Endothelial cell (in vitro differentiated cells): ENCODE data around the gene C15orf40. TPM values are rescaled to one million over a fixed set of nuclear protein-coding genes. Genes with fewer than 3 reads are reported as not detected.

Experiments used
- DNase-seq: peaks from one replicate; pipeline ENCODE4 v3.0.0; 2021; ENCODE audit warnings: low spot score
- H3K27ac Mint-ChIP-seq: one replicate; pipeline ENCODE4 v1.8.0; 2021; ENCODE audit warnings: mixed read lengths, inconsistent platforms; ENCODE audit not compliant: unreplicated experiment
- H3K27me3 Mint-ChIP-seq: one replicate; pipeline ENCODE4 v1.8.0; 2021; ENCODE audit warnings: mild to moderate bottlenecking, moderate library complexity, mixed read lengths, inconsistent platforms; ENCODE audit not compliant: unreplicated experiment
- H3K36me3 Mint-ChIP-seq: one replicate; pipeline ENCODE4 v1.8.0; 2021; ENCODE audit warnings: mild to moderate bottlenecking, low read depth, mixed read lengths, inconsistent platforms; ENCODE audit not compliant: unreplicated experiment
- H3K4me1 Mint-ChIP-seq: one replicate; pipeline ENCODE4 v1.8.0; 2021; ENCODE audit warnings: mild to moderate bottlenecking, mixed read lengths, inconsistent platforms; ENCODE audit not compliant: unreplicated experiment
- H3K4me3 Mint-ChIP-seq: one replicate; pipeline ENCODE4 v1.8.0; 2021; ENCODE audit warnings: mild to moderate bottlenecking, mixed read lengths, inconsistent platforms; ENCODE audit not compliant: unreplicated experiment
- H3K9me3 Mint-ChIP-seq: one replicate; pipeline ENCODE4 v1.8.0; 2021; ENCODE audit warnings: mixed read lengths, inconsistent platforms; ENCODE audit not compliant: unreplicated experiment
- long read RNA-seq: library from polyadenylated mRNA; unstranded; transcript quantifications from one replicate; pipeline ENCODE4 v2.0.0, GENCODE V29; 2020; ENCODE audit not compliant: unreplicated experiment
- total RNA-seq: library from RNA; stranded (reverse); fragmentation: NEBNext Ultra II Directional; extraction: Animal tissue kit (Norgen Biotek cat#: 25700); gene quantifications from one replicate; pipeline ENCODE4 v1.2.1, GENCODE V29; 2021; ENCODE audit not compliant: unreplicated experiment
- TF ChIP-seq, protein P1 (sequence below): fragments of 200-600 bp; sonication (generic); IDR thresholded peaks from one replicate; pipeline ENCODE4 v1.5.0; 2021; ENCODE audit warnings: antibody characterized with exemption; ENCODE audit not compliant: unreplicated experiment

C15orf40 gene
- total RNA-seq: 17.4 TPM
- long read RNA-seq, full-length matches to known transcripts: 6 of 8 reads
- long read RNA-seq, partial matches to known transcripts: 0 of 8 reads
- long read RNA-seq, other reads (novel, unspliced or antisense): 2 of 8 reads

DNA sequence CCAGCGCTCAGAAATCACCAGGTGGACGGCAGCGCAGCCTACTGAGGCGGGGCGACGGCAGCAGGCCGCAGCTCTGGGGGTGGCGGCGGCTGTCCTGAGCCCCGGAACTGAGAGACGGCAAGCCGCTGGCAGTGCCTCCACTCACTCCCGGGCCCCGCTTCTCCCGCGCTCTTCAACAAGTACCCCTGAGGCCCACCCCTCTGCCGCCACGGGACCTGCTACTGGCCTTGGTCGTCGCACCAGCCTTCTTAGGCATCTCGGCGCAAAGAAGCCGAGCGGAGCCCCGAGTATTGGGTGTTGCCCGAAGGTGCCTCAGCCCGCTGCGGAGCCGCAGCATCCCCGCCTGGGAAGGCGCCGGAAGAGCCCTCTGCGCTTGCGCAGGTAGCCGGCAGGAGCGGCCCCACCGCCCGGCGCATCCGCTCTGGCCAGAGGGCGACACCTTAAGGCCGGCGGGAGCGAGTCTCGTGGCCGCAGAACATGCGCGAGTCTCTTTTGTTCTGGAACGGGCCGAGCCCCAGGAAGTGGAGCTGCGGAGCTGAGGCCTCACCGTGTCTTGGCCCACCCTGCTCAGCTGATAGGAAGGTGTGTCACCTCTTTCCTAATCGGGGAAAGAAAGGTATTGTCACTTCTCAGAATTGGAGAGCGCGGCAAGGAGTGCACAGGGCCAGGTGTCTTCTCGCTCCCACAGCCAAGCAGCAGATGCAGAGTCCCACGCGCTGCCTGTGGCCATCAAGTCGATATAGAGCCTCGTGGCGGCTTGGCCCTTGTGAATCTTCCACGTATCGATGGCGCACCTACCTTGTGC is at the start of gene C15orf40:
TSS of gene C15orf40 (minus strand) at position 369 of the 805 bp plus-strand sequence. CDS start at position 337, 32 bp downstream.
- Mint-ChIP-seq H3K36me3 (peaks cover 12% of the 10 kb centered on the region), H3K4me1 (peaks cover 32% of the 10 kb centered on the region), H3K27ac (peak within 1 kb of the TSS; percentile 90), H3K4me3 (peak within 1 kb of the TSS; percentile 99), H3K27me3 (peaks cover 8% of the 10 kb centered on the region), H3K9me3 (no peaks in the 10 kb centered on the region)
- DNase-seq: peak; percentile 87
- TF ChIP-seq, protein P1, sequence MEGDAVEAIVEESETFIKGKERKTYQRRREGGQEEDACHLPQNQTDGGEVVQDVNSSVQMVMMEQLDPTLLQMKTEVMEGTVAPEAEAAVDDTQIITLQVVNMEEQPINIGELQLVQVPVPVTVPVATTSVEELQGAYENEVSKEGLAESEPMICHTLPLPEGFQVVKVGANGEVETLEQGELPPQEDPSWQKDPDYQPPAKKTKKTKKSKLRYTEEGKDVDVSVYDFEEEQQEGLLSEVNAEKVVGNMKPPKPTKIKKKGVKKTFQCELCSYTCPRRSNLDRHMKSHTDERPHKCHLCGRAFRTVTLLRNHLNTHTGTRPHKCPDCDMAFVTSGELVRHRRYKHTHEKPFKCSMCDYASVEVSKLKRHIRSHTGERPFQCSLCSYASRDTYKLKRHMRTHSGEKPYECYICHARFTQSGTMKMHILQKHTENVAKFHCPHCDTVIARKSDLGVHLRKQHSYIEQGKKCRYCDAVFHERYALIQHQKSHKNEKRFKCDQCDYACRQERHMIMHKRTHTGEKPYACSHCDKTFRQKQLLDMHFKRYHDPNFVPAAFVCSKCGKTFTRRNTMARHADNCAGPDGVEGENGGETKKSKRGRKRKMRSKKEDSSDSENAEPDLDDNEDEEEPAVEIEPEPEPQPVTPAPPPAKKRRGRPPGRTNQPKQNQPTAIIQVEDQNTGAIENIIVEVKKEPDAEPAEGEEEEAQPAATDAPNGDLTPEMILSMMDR: no peak

DNA sequence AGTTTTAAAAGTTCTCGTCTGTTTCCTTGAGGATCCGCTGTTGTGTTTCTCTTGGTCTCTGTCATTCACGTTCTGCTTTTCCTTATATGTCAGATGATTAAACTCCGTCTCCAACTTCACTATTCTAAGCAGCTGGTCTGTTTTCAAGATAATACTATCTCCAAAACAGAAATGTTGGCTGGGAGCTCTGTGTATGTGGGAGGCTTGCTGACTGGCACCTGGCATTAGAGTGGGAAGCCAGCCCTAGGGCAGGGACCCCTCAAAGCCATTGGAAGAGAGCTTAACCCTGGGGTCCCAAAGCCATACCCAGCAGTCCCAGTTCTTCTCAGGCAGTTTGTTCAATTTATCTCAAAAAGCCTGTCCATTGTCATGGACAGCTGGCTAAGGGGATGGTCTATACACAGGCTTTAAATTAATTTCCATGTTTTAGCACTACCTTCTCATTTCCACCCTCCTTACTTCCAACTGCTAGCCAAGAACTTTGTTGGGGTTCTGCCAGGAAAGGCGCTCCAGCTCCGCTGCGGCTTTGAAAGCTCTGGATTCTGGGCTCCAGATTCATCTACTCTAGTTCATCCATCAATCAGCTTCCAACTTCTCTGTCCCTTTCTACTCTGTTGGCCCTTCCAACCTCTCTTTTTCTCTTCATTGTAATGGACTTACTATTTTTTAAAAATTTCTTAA is 46.4 kb upstream of the C15orf40 start:
- H3K27me3 Mint-ChIP-seq: no peaks in the 10 kb centered on the region
- H3K4me3 Mint-ChIP-seq: no peak overlapping the region
- peaks cover 13% of the 10 kb centered on the region for H3K4me1 Mint-ChIP-seq
- no peak overlapping the region for H3K27ac Mint-ChIP-seq
- DNase-seq: no peak
- TF ChIP-seq, protein P1: no peak
- no peaks in the 10 kb centered on the region for H3K9me3 Mint-ChIP-seq
- H3K36me3 Mint-ChIP-seq: peaks cover 10% of the 10 kb centered on the region

DNA sequence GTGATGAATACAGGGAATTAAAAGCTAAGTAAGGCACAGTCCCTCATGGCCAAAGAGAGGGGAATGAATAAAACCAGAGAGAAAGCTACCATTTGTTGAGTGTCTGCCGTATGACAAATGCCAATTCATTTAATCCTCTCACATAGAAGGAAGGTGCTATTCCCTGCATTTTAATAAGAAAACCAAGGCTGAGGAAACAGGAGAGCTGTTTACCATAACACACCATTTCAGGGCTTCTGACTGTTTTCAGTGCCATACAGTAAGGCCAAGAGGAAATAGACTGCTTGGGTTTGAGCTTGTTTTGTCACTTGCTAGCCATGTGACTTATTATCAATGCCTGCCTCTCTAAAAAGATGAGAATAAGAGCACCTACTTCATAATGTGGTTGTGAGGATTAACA is 45.6 kb upstream of the C15orf40 start:
- no peak for DNase-seq
- Mint-ChIP-seq H3K9me3 (no peaks in the 10 kb centered on the region), H3K36me3 (peaks cover 14% of the 10 kb centered on the region), H3K27me3 (no peaks in the 10 kb centered on the region), H3K27ac (no peak overlapping the region), H3K4me3 (no peak overlapping the region), H3K4me1 (peaks cover 13% of the 10 kb centered on the region)
- TF ChIP-seq, protein P1: no peak

DNA sequence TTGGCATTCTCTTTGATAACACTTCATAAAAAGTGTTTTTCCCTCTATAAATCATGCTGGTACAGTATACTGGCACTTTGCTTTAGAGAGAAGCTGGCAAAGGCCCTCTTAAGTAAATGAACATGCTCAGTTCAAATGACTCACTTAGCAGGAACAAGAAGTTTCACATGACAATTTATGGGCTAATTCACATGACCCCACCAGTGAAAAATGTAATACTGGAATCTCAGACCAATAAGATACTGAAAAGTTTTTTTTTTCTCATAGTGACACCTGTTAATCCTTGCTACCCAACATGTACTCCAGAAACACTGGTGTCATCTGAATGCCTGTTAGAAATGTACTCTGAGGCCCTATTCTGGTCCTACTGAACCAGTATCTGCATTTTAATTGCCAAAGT is 41.7 kb upstream of the C15orf40 start:
- Mint-ChIP-seq H3K4me1 (peaks cover 12% of the 10 kb centered on the region), H3K36me3 (peaks cover 21% of the 10 kb centered on the region), H3K27ac (no peak overlapping the region), H3K27me3 (peaks cover 3% of the 10 kb centered on the region), H3K4me3 (no peak overlapping the region), H3K9me3 (no peaks in the 10 kb centered on the region)
- TF ChIP-seq, protein P1: no peak
- no peak for DNase-seq
